ENCODE measurements around the gene SESN1. TPM values are rescaled to one million over a fixed set of nuclear protein-coding genes. Genes with fewer than 3 reads are reported as not detected.
"Not testable (repeated sequence)": the region's sequence is repeated elsewhere in the genome, so short reads cannot be mapped to it uniquely, and the experiment has no call there.

The SESN1 gene
- total RNA-seq, 1 donor from 2014 or later, result 27.1 TPM

DNA sequence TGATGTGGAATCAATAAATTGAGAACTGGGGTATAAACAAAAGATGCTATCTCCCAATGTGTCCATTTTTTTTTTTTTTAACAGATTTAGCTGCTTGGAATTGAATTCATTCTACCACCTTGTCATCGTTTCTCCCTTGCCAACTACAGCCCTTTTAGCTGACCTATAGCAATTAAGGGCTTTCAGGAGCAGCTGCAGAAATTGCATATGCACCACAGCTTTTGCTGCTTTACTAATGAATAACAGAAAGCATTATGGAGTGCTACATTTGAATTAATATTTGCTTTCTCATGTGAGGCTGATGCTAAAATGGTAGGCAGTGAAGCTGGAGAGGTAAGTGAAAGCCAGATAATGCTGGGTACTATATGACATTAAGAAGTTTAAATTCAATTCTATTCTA lies 5.7 kb downstream of the SESN1 start:
- Mint-ChIP-seq H3K27me3 (ENCODE audit: unreplicated experiment) (peaks cover 5% of the 10 kb centered on the region), H3K4me3 (ENCODE audit: unreplicated experiment) (peak overlapping the region; percentile 55)
- DNase-seq, result no peak

DNA sequence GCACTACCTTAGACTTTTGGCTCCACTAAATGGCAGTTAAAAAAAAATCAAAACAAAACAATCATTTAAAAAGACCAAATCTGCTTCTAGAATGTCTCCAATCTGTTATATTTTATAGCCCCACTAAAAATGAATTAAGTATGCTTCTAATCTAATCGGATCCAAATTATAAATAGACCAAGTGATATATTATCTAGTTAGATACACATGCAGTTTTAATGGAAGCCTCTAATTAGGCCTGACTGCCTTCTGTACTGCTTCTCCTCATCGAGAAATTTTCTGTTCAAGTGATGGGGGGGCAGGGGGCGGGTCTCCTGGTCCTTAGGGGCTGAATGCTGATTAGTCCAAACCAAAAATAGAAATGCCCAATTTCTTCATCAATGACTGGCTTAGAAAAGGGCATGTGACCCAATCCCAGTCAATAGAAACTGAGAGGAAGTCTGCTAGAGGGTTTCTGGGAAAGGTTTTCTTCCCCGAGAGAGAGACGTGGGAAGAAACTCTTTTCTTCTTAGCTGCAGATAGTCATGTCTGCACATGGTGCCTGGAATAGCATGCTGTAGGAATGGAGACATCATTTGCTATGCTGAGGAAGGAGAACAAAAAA lies 6.9 kb downstream of the SESN1 start:
- no peak for DNase-seq
- H3K36me3 Mint-ChIP-seq (ENCODE audit: unreplicated experiment), result no peaks in the 10 kb centered on the region
- H3K27me3 Mint-ChIP-seq (ENCODE audit: unreplicated experiment), result peaks cover 2% of the 10 kb centered on the region
- H3K4me3 Mint-ChIP-seq (ENCODE audit: unreplicated experiment), result peak overlapping the region; percentile 85
- H3K9me3 Mint-ChIP-seq (ENCODE audit: unreplicated experiment), result peaks cover 1% of the 10 kb centered on the region
- H3K27ac Mint-ChIP-seq (ENCODE audit: unreplicated experiment), result peak overlapping the region; percentile 66
- H3K4me1 Mint-ChIP-seq (ENCODE audit: low read depth, unreplicated experiment), result peaks cover 24% of the 10 kb centered on the region
- TF ChIP-seq, protein P1, sequence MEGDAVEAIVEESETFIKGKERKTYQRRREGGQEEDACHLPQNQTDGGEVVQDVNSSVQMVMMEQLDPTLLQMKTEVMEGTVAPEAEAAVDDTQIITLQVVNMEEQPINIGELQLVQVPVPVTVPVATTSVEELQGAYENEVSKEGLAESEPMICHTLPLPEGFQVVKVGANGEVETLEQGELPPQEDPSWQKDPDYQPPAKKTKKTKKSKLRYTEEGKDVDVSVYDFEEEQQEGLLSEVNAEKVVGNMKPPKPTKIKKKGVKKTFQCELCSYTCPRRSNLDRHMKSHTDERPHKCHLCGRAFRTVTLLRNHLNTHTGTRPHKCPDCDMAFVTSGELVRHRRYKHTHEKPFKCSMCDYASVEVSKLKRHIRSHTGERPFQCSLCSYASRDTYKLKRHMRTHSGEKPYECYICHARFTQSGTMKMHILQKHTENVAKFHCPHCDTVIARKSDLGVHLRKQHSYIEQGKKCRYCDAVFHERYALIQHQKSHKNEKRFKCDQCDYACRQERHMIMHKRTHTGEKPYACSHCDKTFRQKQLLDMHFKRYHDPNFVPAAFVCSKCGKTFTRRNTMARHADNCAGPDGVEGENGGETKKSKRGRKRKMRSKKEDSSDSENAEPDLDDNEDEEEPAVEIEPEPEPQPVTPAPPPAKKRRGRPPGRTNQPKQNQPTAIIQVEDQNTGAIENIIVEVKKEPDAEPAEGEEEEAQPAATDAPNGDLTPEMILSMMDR (IDR thresholded peaks at IDR 0.05; ENCODE audit: partially characterized antibody, unreplicated experiment), result no peak

More for the DNA sequence above, 5.7 kb downstream of the SESN1 start:
- H3K36me3 Mint-ChIP-seq (ENCODE audit: unreplicated experiment), result no peaks in the 10 kb centered on the region
- H3K27ac Mint-ChIP-seq (ENCODE audit: unreplicated experiment), result peak overlapping the region; percentile 30
- H3K9me3 Mint-ChIP-seq (ENCODE audit: unreplicated experiment), result peaks cover 4% of the 10 kb centered on the region
- H3K4me1 Mint-ChIP-seq (ENCODE audit: low read depth, unreplicated experiment), result peaks cover 24% of the 10 kb centered on the region
- TF ChIP-seq, protein P1 (IDR thresholded peaks at IDR 0.05; ENCODE audit: partially characterized antibody, unreplicated experiment), result no peak

DNA sequence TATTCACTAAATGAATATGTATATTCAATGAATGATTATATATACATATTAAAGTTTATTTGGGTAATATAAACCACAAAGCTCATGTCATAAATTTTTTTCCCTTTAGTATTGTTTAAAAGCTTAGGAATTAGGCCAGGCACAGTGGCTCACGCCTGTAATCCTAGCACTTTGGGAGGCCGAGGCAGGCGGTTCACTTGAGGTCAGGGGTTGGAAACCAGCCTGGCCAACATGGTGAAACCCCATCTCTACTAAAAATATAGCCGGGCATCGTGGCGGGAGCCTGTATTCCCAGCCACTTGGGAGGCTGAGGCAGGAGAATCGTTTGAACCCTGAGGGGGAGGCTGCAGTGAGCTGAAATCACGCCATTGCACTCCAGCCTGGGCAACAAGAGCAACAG lies 10.5 kb downstream of the SESN1 start:
- not testable (repeated sequence) for H3K27ac Mint-ChIP-seq (ENCODE audit: unreplicated experiment); DNase-seq; H3K36me3 Mint-ChIP-seq (ENCODE audit: unreplicated experiment); H3K9me3 Mint-ChIP-seq (ENCODE audit: unreplicated experiment); H3K4me3 Mint-ChIP-seq (ENCODE audit: unreplicated experiment); H3K27me3 Mint-ChIP-seq (ENCODE audit: unreplicated experiment)
- H3K4me1 Mint-ChIP-seq (ENCODE audit: low read depth, unreplicated experiment), result peaks cover 13% of the 10 kb centered on the region

DNA sequence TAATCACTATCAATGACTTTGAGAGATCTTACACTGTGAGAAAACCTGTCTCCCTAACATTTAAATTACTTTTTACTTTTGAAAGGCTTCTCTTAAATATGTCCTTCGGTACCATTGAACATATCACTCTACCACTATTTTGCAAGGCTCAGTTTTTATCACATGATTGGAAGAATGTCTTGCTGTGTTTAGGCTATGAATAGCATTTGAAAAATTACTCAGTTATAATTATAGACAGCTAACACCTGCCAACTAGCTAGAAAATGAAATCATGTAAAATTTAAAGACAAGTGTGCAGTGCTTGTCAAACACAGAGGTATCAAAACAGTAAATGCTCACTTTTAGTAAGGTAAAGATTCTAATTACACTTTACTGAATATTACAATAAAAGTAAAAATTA lies 11.0 kb downstream of the SESN1 start:
- DNase-seq, result no peak
- Mint-ChIP-seq H3K4me1 (ENCODE audit: low read depth, unreplicated experiment) (peaks cover 8% of the 10 kb centered on the region), H3K27me3 (ENCODE audit: unreplicated experiment) (peaks cover 2% of the 10 kb centered on the region), H3K4me3 (ENCODE audit: unreplicated experiment) (no peak overlapping the region), H3K27ac (ENCODE audit: unreplicated experiment) (no peak overlapping the region), H3K9me3 (ENCODE audit: unreplicated experiment) (no peaks in the 10 kb centered on the region), H3K36me3 (ENCODE audit: unreplicated experiment) (no peaks in the 10 kb centered on the region)
- TF ChIP-seq, protein P1 (IDR thresholded peaks at IDR 0.05; ENCODE audit: partially characterized antibody, unreplicated experiment), result no peak

DNA sequence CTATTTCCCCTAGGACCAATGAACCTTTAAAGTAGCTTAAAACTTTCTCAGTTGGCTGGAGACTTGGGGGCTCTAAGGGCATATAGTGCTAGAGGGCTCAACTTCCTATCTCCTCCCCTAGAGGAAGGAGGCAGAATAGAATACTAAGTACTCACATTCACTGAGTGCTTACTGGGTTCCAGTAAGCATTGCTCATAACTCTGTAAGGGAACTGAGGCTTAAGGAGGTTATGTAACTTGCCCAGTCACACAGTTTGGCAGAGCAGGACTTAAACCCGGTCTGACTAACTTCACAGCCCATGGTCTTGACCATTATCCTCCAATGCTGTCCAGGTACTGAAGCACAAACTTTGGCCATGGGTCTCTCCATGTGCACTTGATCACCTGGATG lies 12.5 kb downstream of the SESN1 start:
- no peak overlapping the region for H3K27ac Mint-ChIP-seq (ENCODE audit: unreplicated experiment)
- DNase-seq, result no peak
- TF ChIP-seq, protein P1 (IDR thresholded peaks at IDR 0.05; ENCODE audit: partially characterized antibody, unreplicated experiment), result no peak
- H3K27me3 Mint-ChIP-seq (ENCODE audit: unreplicated experiment), result peaks cover 2% of the 10 kb centered on the region
- H3K36me3 Mint-ChIP-seq (ENCODE audit: unreplicated experiment), result no peaks in the 10 kb centered on the region
- H3K4me3 Mint-ChIP-seq (ENCODE audit: unreplicated experiment), result no peak overlapping the region
- no peaks in the 10 kb centered on the region for H3K9me3 Mint-ChIP-seq (ENCODE audit: unreplicated experiment)
- peaks cover 4% of the 10 kb centered on the region for H3K4me1 Mint-ChIP-seq (ENCODE audit: low read depth, unreplicated experiment)
